GM12878 (cell line): ENCODE measurements around the gene TCF7L1. TPM values are rescaled to one million over a fixed set of nuclear protein-coding genes. Genes with fewer than 3 reads are reported as not detected.

Experiments used
- ATAC-seq: fragments of 200-7000 bp; cut with Tn5 transposase; 3 replicates; pipeline ENCODE4 v1.9.1; 2020; ENCODE audit warnings: mild to moderate bottlenecking, moderate library complexity
- BruUV-seq: library from RNA; stranded (reverse); fragments of 400-500 nt; replicated peaks from 2 replicates; lab custom pipeline; 2021; lab: Mats Ljungman, UMichigan
- CTCF ChIA-PET: fragments of 300-600 bp; sonication (Branson Sonifier 250); formaldehyde crosslinking; extraction: SDS; loops from one replicate; lab custom pipeline; 2021; ENCODE audit warnings: inconsistent platforms; lab: Yijun Ruan, JAX
- POLR2A ChIA-PET: fragments of 350-600 bp; formaldehyde crosslinking; extraction: SDS; loops from one replicate; lab custom pipeline; 2021; ENCODE audit warnings: inconsistent platforms; lab: Charles Lee
- RAD21 ChIA-PET: fragments of 300-600 bp; sonication (Branson Sonifier 250); formaldehyde crosslinking; loops from one replicate; lab custom pipeline; 2023; ENCODE audit warnings: antibody characterized with exemption; ENCODE audit not compliant: unreplicated experiment; lab: Charles Lee
- SMC1A ChIA-PET: fragments of 300-600 bp; sonication (Branson Sonifier 250); formaldehyde crosslinking; loops from one replicate; lab custom pipeline; 2023; ENCODE audit not compliant: unreplicated experiment, uncharacterized antibody; lab: Charles Lee
- DNase-seq: peaks from one replicate; pipeline ENCODE4 v3.0.0-alpha.2; 2011; ENCODE audit warnings: low read depth, low spot score
- FAIRE-seq: peaks from 3 replicates; lab custom pipeline; 2011; peaks lifted over from hg19 to GRCh38; lab: Jason Lieb, UNC
- H2AFZ ChIP-seq: 2 replicates; pipeline ENCODE4 v1.6.0; 2011; ENCODE audit warnings: low read depth, low read length, control low read depth; ENCODE audit not compliant: control insufficient read depth
- H3K27ac ChIP-seq: 2 replicates; pipeline ENCODE4 v1.5.1; 2011; ENCODE audit warnings: control low read depth; ENCODE audit not compliant: control insufficient read depth, insufficient read depth
- H3K27me3 ChIP-seq, 2 experiments: replicated peaks in 1 of 2; 2 replicates each; pipeline versions ENCODE4 v1.6.0 to v1.6.1; 2011; ENCODE audit warnings: low read length in 1 of 2; ENCODE audit not compliant: control insufficient read depth in 2 of 2, insufficient read depth in 2 of 2
- H3K36me3 ChIP-seq, 2 experiments: 2 replicates each; pipeline ENCODE4 v1.5.1; 2011; ENCODE audit warnings: low read length in 1 of 2; ENCODE audit not compliant: control insufficient read depth in 2 of 2, insufficient read depth in 2 of 2
- H3K4me1 ChIP-seq: 2 replicates; pipeline ENCODE4 v1.6.1; 2011; ENCODE audit warnings: mild to moderate bottlenecking, low read length, moderate library complexity, mixed read lengths; ENCODE audit not compliant: control insufficient read depth, insufficient read depth
- H3K4me2 ChIP-seq: 2 replicates; pipeline ENCODE4 v1.6.0; 2011; ENCODE audit warnings: control low read depth; ENCODE audit not compliant: control insufficient read depth, insufficient read depth
- H3K4me3 ChIP-seq: fragments of 200-600 bp; sonication (generic); 2 replicates; pipeline ENCODE4 v1.5.1; 2016
- H3K79me2 ChIP-seq: 2 replicates; pipeline ENCODE4 v1.6.0; 2011; ENCODE audit warnings: low read length; ENCODE audit not compliant: control insufficient read depth, insufficient read depth
- H3K9ac ChIP-seq: 2 replicates; pipeline ENCODE4 v1.8.0; 2011; ENCODE audit warnings: low read length, control low read depth, mixed read lengths; ENCODE audit not compliant: control insufficient read depth, insufficient read depth
- H3K9me3 ChIP-seq: replicated peaks from 3 replicates; pipeline ENCODE4 v1.5.1; 2011; ENCODE audit warnings: mild to moderate bottlenecking, low read length; ENCODE audit not compliant: control insufficient read depth, insufficient read depth
- H4K20me1 ChIP-seq: 2 replicates; pipeline ENCODE4 v1.6.0; 2011; ENCODE audit not compliant: control insufficient read depth, insufficient read depth
- ATF3 ChIP-seq: IDR thresholded peaks from 2 replicates; pipeline ENCODE4 v1.6.1; 2011; ENCODE audit warnings: low read depth, mild to moderate bottlenecking, low read length, moderate library complexity, borderline replicate concordance; ENCODE audit errors: extremely low read depth
- E4F1 ChIP-seq: fragments of 450-650 bp; IDR thresholded peaks from 2 replicates; pipeline ENCODE4 v1.6.1; 2018; ENCODE audit warnings: borderline replicate concordance, mild to moderate bottlenecking; ENCODE audit not compliant: partially characterized antibody
- IKZF1 ChIP-seq: fragments of 450-650 bp; conservative IDR thresholded peaks from 2 replicates; pipeline ENCODE4 v1.6.1; 2017; ENCODE audit warnings: antibody characterized with exemption, mild to moderate bottlenecking
- MTA3 ChIP-seq: IDR thresholded peaks from 2 replicates; pipeline ENCODE4 v1.6.1; 2012; ENCODE audit warnings: low read length, inconsistent platforms, borderline replicate concordance
- NBN ChIP-seq: fragments of 450-650 bp; IDR thresholded peaks from 2 replicates; pipeline ENCODE4 v1.6.1; 2016
- SPI1 ChIP-seq: IDR thresholded peaks from 2 replicates; pipeline ENCODE4 v1.6.1; 2011; ENCODE audit warnings: low read depth, mild to moderate bottlenecking, low read length, moderate library complexity, borderline replicate concordance; ENCODE audit not compliant: insufficient read depth
- STAT1 ChIP-seq: fragments of 450-650 bp; conservative IDR thresholded peaks from 2 replicates; pipeline ENCODE4 v1.6.1; 2014; ENCODE audit warnings: antibody characterized with exemption, mild to moderate bottlenecking
- SUPT20H ChIP-seq: IDR thresholded peaks from 2 replicates; pipeline ENCODE4 v1.6.1; 2011; ENCODE audit warnings: low read depth, mild to moderate bottlenecking, low read length, moderate library complexity, borderline replicate concordance; ENCODE audit not compliant: control insufficient read depth
- TCF12 ChIP-seq: IDR thresholded peaks from 2 replicates; pipeline ENCODE4 v1.6.1; 2011; ENCODE audit warnings: low read depth, mild to moderate bottlenecking, low read length
- ZNF207 ChIP-seq: fragments of 450-650 bp; IDR thresholded peaks from 2 replicates; pipeline ENCODE4 v1.6.1; 2014; ENCODE audit warnings: antibody characterized with exemption, mild to moderate bottlenecking, borderline replicate concordance
- WGBS: methylation state at CpG from one replicate; pipeline ENCODE4 v1.1.6; 2016; ENCODE audit warnings: low lambda C conversion rate; ENCODE audit not compliant: insufficient replicate concordance, insufficient coverage; ENCODE audit errors: missing lambda C conversion rate; 5-methylcytosine and 5-hydroxymethylcytosine counted together
- in situ Hi-C: fragments of 300-500 bp; cut with MboI; formaldehyde crosslinking; loops from 9 replicates; pipeline ENCODE4 v1.14.3; 2018; ENCODE audit warnings: mixed read lengths
- intact Hi-C: fragments of 100-400 bp; cut with micrococcal nuclease; formaldehyde crosslinking; loops from one replicate; pipeline ENCODE4 v1.14.2; 2022; ENCODE audit not compliant: unreplicated experiment
- polyA plus RNA-seq, 11 experiments: library from polyadenylated mRNA; depleted of rRNA in 4 of 11; unstranded in 6 of 11; stranded (reverse) in 5 of 11; fragments of >200 nt; fragmentation: Nextera tagmentation in 4 of 11; fragmentation: Illumina TruSeq in 1 of 11; extraction: Ambion mirVana in 4 of 11; extraction: Trizol in 1 of 11; gene quantifications; 1 replicate in 1 of 11; 2 replicates in 10 of 11; pipeline versions ENCODE4 v1.2.1 to v1.2.3, GENCODE V29; 2011 to 2016; ENCODE audit warnings: inconsistent platforms in 2 of 11, missing spikeins in 2 of 11, low read depth in 1 of 11
- total RNA-seq, 4 experiments: library from RNA; depleted of rRNA in 3 of 4; stranded (reverse); fragments of >200 nt in 3 of 4; fragmentation: Illumina TruSeq in 1 of 4; extraction: Trizol in 1 of 4; gene quantifications; 2 replicates each; pipeline versions ENCODE4 v1.2.1 to v1.2.3, GENCODE V29; 2013 to 2021

TCF7L1 gene
- total and polyA plus RNA-seq, 10 of the 15 experiments (the other 5 are each of a cell fraction or from before 2014, with no cell fraction given) = 0.03 to 0.11 (median 0.10) TPM; not detected in 7

- no TSS peak for BruUV-seq
- H3K4me2 ChIP-seq = no peak overlapping the region
- no peaks in the 10 kb centered on the region for H3K27me3 ChIP-seq
- H3K9me3 ChIP-seq = peaks cover 6% of the 10 kb centered on the region; the same call in 1 of the 3 replicates
- H3K4me1 ChIP-seq = no peaks in the 10 kb centered on the region
- FAIRE-seq = no peak
- H3K79me2 ChIP-seq = no peaks in the 10 kb centered on the region
- SMC1A ChIA-PET = no interaction called here
- intact Hi-C loops (no loop called here), in situ Hi-C loops (no loop called here)
- no peaks in the 10 kb centered on the region for H4K20me1 ChIP-seq
- no peak for ATAC-seq
- RAD21 ChIA-PET = no interaction called here
- TF ChIP-seq MTA3 (no peak), SUPT20H (no peak), TCF12 (no peak), SPI1 (no peak), IKZF1 (no peak), ATF3 (no peak), E4F1 (no peak), NBN (no peak), ZNF207 (no peak), STAT1 (no peak)
- H3K27ac ChIP-seq = no peak overlapping the region
- no peak overlapping the region for H3K4me3 ChIP-seq
- H3K36me3 ChIP-seq = no peaks in the 10 kb centered on the region
- no peak overlapping the region for H2AFZ ChIP-seq
- H3K9ac ChIP-seq = no peak overlapping the region
- no peak for DNase-seq
- CTCF ChIA-PET = no interaction called here
- POLR2A ChIA-PET = no interaction called here
- 30% methylated on average over 3 of the region's 3 CpGs for WGBS
Measured at GRCh38 chr2:85168942-85169341, 35.8 kb downstream of the TCF7L1 start.
